Mucosa of rectum (tissue), 2 donors: ENCODE data around the gene GPR137.
A peak's percentile ranks its signal among the peaks of the same experiment; 100 is the strongest.

Experiments used
- H3K27ac ChIP-seq, 2 donors: one replicate each; pipeline ENCODE4 v1.7.0; 2013; ENCODE audit warnings: inconsistent platforms in 2 of 2, low read depth in 2 of 2, low read length in 2 of 2
- H3K27me3 ChIP-seq, 2 donors: one replicate each; pipeline ENCODE4 v1.7.0; 2013; ENCODE audit warnings: low read length in 2 of 2; ENCODE audit not compliant: control insufficient read depth in 2 of 2, insufficient read depth in 2 of 2
- H3K36me3 ChIP-seq, 2 donors: one replicate each; pipeline ENCODE4 v1.7.0; 2013; ENCODE audit warnings: low read length in 2 of 2; ENCODE audit not compliant: control insufficient read depth in 2 of 2, insufficient read depth in 2 of 2
- H3K4me1 ChIP-seq, 2 donors: one replicate each; pipeline ENCODE4 v1.7.0; 2013; ENCODE audit warnings: low read length in 2 of 2, mild to moderate bottlenecking in 1 of 2; ENCODE audit not compliant: control insufficient read depth in 2 of 2, insufficient read depth in 2 of 2
- H3K4me3 ChIP-seq, 2 donors: one replicate each; pipeline ENCODE4 v1.7.0; 2013; ENCODE audit warnings: low read length in 2 of 2
- H3K9ac ChIP-seq, 2 donors: one replicate each; pipeline ENCODE4 v1.7.0; 2013; ENCODE audit warnings: low read length in 2 of 2, low read depth in 1 of 2, mild to moderate bottlenecking in 1 of 2
- H3K9me3 ChIP-seq, 2 donors: one replicate each; pipeline ENCODE4 v1.7.0; 2013; ENCODE audit warnings: low read length in 2 of 2; ENCODE audit not compliant: control insufficient read depth in 2 of 2
- donor health status: healthy.
- donor health status: Normal muscosa, but diverticular disease.

The GPR137 gene

DNA sequence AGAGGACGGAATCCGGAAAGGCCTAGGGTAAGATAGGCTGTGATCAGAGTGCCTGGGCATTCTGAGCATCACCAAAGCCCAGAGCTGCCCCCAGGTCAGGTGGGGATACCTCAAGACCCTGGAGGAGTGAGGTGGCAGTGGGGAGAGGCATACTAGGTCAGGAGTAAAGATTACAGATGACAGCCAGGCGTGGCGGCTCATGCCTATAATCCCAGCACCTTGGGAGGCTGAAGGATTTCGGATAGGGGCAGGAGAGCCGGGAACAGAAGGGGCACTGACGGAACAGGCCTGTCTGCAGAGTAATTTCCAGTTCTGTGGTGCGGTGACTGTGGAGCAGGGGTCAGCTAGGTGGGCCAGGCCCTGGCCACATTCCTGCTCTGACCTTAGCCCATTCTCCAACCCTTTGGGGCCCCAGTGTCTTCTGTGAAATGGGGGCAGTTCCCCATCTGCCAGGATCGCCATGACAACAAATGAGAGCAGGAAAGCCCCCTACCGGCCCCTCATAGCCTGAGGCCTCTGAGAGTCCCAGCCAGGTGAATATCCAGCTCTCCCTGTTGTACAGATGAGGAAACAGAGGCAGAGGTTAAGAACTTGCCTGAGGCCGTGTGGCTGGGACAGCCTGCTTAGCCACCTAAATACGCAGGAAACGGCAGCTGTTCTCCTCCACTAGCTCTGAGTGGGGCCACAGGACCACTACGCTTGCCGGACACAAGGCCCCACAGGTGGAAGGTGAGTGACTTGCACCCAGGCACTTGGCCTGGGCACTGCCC is 10.4 kb upstream of the GPR137 start:
- peak overlapping the region in 1 of 2 donors; percentile 26 for H3K9ac ChIP-seq
- peaks cover 26 to 35% of the 10 kb centered on the region in 2 donors for H3K4me1 ChIP-seq
- no peak overlapping the region for H3K27ac ChIP-seq
- H3K9me3 ChIP-seq, result no peaks in the 10 kb centered on the region
- no peak overlapping the region for H3K4me3 ChIP-seq
- H3K36me3 ChIP-seq, result peaks cover 10 to 14% of the 10 kb centered on the region in 2 donors
- no peaks in the 10 kb centered on the region for H3K27me3 ChIP-seq

DNA sequence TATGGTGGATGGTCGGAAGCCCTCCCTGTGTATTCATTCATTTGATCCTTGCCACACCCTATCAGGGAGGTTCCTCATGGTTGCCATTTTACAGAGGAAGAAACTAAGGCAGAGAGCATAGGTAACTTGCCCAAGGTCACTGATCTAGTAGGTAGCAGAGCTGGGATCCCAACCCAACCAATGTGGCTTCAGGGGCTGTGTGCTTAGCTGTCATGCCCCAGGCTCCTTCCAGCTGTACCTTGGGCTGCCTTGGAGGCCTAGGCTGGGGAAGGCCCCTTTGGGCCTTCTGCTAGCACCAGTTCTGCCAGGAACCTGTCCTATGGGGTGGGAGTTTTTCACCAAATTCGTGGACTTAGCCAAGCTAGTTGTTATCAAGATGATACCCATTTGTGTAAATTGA is 9.8 kb upstream of the GPR137 start:
- no peak overlapping the region for H3K27ac ChIP-seq

GRCh38 chr11:64276653-64277431 is 8.8 kb upstream of the GPR137 start:
- peaks cover 10 to 18% of the 10 kb centered on the region in 2 donors for H3K36me3 ChIP-seq
- no peak overlapping the region for H3K4me3 ChIP-seq
- H3K9me3 ChIP-seq, result no peaks in the 10 kb centered on the region
- peaks cover 24 to 32% of the 10 kb centered on the region in 2 donors for H3K4me1 ChIP-seq
- peak overlapping the region in 1 of 2 donors; percentile 58 for H3K9ac ChIP-seq
- no peaks in the 10 kb centered on the region for H3K27me3 ChIP-seq
- peak overlapping the region; percentile 67 to 83 for H3K27ac ChIP-seq

More for the DNA sequence above, 9.8 kb upstream of the GPR137 start:
- peaks cover 10 to 14% of the 10 kb centered on the region in 2 donors for H3K36me3 ChIP-seq
- no peak overlapping the region for H3K9ac ChIP-seq
- H3K4me1 ChIP-seq, result peaks cover 26 to 35% of the 10 kb centered on the region in 2 donors
- no peaks in the 10 kb centered on the region for H3K9me3 ChIP-seq
- H3K27me3 ChIP-seq, result no peaks in the 10 kb centered on the region
- no peak overlapping the region for H3K4me3 ChIP-seq

- H3K27me3 ChIP-seq, result no peaks in the 10 kb centered on the region
- H3K4me3 ChIP-seq, result no peak overlapping the region
- H3K36me3 ChIP-seq, result peaks cover 12 to 22% of the 10 kb centered on the region in 2 donors
- H3K27ac ChIP-seq, result no peak overlapping the region
- H3K4me1 ChIP-seq, result peaks cover 26 to 32% of the 10 kb centered on the region in 2 donors
- H3K9me3 ChIP-seq, result no peaks in the 10 kb centered on the region
- no peak overlapping the region for H3K9ac ChIP-seq
These were observed 7.0 kb upstream of the GPR137 start for GRCh38 chr11:64278576-64279190.

DNA sequence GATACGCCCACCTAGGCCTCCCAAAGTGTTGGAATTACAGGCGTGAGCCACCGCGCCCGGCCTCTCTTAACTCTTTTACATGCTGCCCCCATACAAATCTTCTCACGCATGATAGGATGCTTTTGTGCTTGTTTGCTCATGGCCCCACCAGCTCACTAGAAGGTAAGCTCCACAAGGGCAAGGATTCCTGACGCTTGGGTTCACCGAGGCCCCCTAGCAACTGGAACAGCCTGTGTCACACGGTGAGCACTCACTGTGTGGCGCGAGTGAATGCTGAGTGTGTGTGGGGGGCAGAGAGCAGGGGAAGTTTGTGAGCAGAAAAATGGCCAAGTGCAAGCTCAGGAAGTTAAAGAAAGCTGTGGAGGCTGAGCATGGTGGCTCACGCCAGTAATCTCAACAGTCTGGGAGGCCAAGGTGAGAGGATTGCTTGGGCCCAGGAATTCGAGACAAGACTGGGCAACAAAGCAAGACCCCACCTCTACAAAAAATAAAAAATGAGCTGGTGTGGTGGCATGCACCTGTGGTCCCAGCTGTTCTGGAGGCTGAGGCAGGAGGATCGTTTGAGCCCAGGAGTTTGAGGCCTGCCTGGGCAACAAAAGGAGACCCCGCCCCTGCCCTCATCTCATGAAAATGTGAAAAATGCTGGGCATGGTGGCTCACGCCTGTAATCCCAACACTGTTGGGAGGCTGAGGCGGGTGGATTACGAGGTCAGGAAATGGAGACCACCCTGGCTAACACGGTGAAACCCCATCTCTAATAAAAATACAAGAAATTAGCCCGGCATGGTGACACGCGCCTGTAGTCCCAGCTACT is 3.5 kb upstream of the GPR137 start:
- H3K9me3 ChIP-seq, result no peaks in the 10 kb centered on the region
- H3K27ac ChIP-seq, result no peak overlapping the region
- no peaks in the 10 kb centered on the region for H3K27me3 ChIP-seq
- peaks cover 12 to 14% of the 10 kb centered on the region in 2 donors for H3K36me3 ChIP-seq
- H3K4me3 ChIP-seq, result no peak overlapping the region
- H3K4me1 ChIP-seq, result peaks cover 26 to 27% of the 10 kb centered on the region in 2 donors
- H3K9ac ChIP-seq, result no peak overlapping the region

- Histone ChIP-seq H3K9me3 (no peaks in the 10 kb centered on the region), H3K27ac (no peak overlapping the region)
These were observed 2.6 kb upstream of the GPR137 start for GRCh38 chr11:64283092-64283491.

GRCh38 chr11:64284048-64284961 is 1.3 kb upstream of the GPR137 start, which contains the start of gene BAD:
Gene BAD (minus strand): TSS chr11:64284665. CDS start chr11:64284368, 297 bp downstream.
- H3K27ac ChIP-seq, result peak within 1 kb of the TSS; percentile 98 to 99
- peaks cover 2 to 8% of the 10 kb centered on the region in 2 donors for H3K36me3 ChIP-seq
- H3K27me3 ChIP-seq, result no peaks in the 10 kb centered on the region
- H3K4me3 ChIP-seq, result peak within 1 kb of the TSS; percentile 92
- H3K9ac ChIP-seq, result peak within 1 kb of the TSS; percentile 96 to 97
- peaks cover 23 to 24% of the 10 kb centered on the region in 2 donors for H3K4me1 ChIP-seq
- H3K9me3 ChIP-seq, result no peaks in the 10 kb centered on the region

More at GRCh38 chr11:64283092-64283491, 2.6 kb upstream of the GPR137 start:
- Histone ChIP-seq H3K4me3 (peak overlapping the region; percentile 92), H3K36me3 (peaks cover 12 to 14% of the 10 kb centered on the region in 2 donors), H3K4me1 (peaks cover 23 to 24% of the 10 kb centered on the region in 2 donors), H3K27me3 (no peaks in the 10 kb centered on the region), H3K9ac (peak overlapping the region; percentile 32 to 97)

GRCh38 chr11:64285885-64286800 is 495 bp downstream of the GPR137 start:
- Histone ChIP-seq H3K4me3 (peak overlapping the region; percentile 92), H3K27me3 (peaks cover 10% of the 10 kb centered on the region in 2 donors), H3K9ac (peak overlapping the region; percentile 47 to 97), H3K4me1 (peaks cover 23 to 24% of the 10 kb centered on the region in 2 donors), H3K9me3 (no peaks in the 10 kb centered on the region), H3K27ac (peak overlapping the region; percentile 98 to 99), H3K36me3 (peaks cover 2 to 8% of the 10 kb centered on the region in 2 donors)
